GM19238 (cell line): Measurements from ENCODE around the gene TRERF1.

ENCODE experiments used
- DNase-seq: peaks from one replicate; pipeline ENCODE4 v3.0.0; 2011; ENCODE audit warnings: low spot score; ENCODE audit not compliant: insufficient read length

TRERF1 gene

GRCh38 chr6:42313038-42313437 lies 138.7 kb downstream of the TRERF1 start:
- DNase-seq: no peak

GRCh38 chr6:42307141-42307470 lies 144.6 kb downstream of the TRERF1 start:
- DNase-seq: no peak

GRCh38 chr6:42306439-42307140 lies 145.1 kb downstream of the TRERF1 start:
- no peak for DNase-seq

- DNase-seq: no peak
Observed at GRCh38 chr6:42304053-42304712, 147.5 kb downstream of the TRERF1 start.

GRCh38 chr6:42302411-42302810 lies 149.3 kb downstream of the TRERF1 start:
- DNase-seq: no peak

- DNase-seq: no peak
Observed at GRCh38 chr6:42301986-42302385, 149.7 kb downstream of the TRERF1 start.

- no peak for DNase-seq
Observed at GRCh38 chr6:42300701-42301100, 151.0 kb downstream of the TRERF1 start.

- no peak for DNase-seq
Observed at GRCh38 chr6:42300185-42300584, 151.5 kb downstream of the TRERF1 start.

- no peak for DNase-seq
Observed at GRCh38 chr6:42297661-42298060, 154.1 kb downstream of the TRERF1 start.

- DNase-seq: no peak
Observed at GRCh38 chr6:42296614-42297013, 155.1 kb downstream of the TRERF1 start.

- DNase-seq: no peak
Observed at GRCh38 chr6:42295677-42296076, 156.0 kb downstream of the TRERF1 start.

GRCh38 chr6:42295181-42295580 lies 156.5 kb downstream of the TRERF1 start:
- DNase-seq: no peak

- no peak for DNase-seq
Observed at GRCh38 chr6:42294759-42295158, 157.0 kb downstream of the TRERF1 start.

- DNase-seq: no peak
Observed at GRCh38 chr6:42293386-42293977, 158.2 kb downstream of the TRERF1 start.

GRCh38 chr6:42292004-42292740 lies 159.6 kb downstream of the TRERF1 start:
- DNase-seq: no peak

- DNase-seq: no peak
Observed at GRCh38 chr6:42287756-42288155, 164.0 kb downstream of the TRERF1 start.

GRCh38 chr6:42281570-42281969 lies 170.2 kb downstream of the TRERF1 start:
- no peak for DNase-seq

- no peak for DNase-seq
Observed at GRCh38 chr6:42280966-42281533, 170.7 kb downstream of the TRERF1 start.

- DNase-seq: no peak
Observed at GRCh38 chr6:42279966-42280629, 171.6 kb downstream of the TRERF1 start.

- DNase-seq: no peak
Observed at GRCh38 chr6:42279144-42279781, 172.5 kb downstream of the TRERF1 start.
